OCI-LY1 (cell line): ENCODE results near the gene MAST4.

Source experiments
- EZH2 ChIP-seq: fragments of 200-600 bp; sonication (generic), shearing (Covaris generic); IDR thresholded peaks from 2 replicates; pipeline ENCODE4 v1.8.0; 2017; ENCODE audit warnings: borderline replicate concordance, mixed run types, mild to moderate bottlenecking, antibody characterized with exemption, low read length, moderate library complexity, mixed read lengths
- TF ChIP-seq, protein P1 (sequence below): fragments of 200-600 bp; sonication (generic), shearing (Covaris generic); IDR thresholded peaks from 2 replicates; pipeline ENCODE4 v1.5.1; 2017; ENCODE audit warnings: mild to moderate bottlenecking, antibody characterized with exemption, low read length, moderate library complexity, mixed read lengths

DNA sequence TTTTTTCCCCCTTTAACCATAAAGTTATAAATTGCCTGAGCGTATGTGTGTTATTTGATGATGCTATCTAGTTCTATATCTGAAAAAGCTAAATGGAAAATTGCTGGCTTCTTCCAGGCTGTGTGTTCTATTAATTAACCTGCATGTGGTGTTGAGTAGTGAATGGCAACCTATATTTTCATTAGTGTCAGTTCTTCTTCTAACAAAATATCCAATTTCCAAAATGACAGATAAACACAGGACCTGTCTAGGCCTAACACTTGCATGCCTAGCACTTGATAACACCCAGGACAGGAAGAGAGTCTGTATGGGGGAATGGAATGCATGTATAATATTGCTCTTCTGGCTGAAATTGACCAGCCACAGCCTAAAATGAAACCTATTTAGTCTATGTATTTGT is 508.7 kb downstream of the MAST4 start:
- TF ChIP-seq, protein P1, sequence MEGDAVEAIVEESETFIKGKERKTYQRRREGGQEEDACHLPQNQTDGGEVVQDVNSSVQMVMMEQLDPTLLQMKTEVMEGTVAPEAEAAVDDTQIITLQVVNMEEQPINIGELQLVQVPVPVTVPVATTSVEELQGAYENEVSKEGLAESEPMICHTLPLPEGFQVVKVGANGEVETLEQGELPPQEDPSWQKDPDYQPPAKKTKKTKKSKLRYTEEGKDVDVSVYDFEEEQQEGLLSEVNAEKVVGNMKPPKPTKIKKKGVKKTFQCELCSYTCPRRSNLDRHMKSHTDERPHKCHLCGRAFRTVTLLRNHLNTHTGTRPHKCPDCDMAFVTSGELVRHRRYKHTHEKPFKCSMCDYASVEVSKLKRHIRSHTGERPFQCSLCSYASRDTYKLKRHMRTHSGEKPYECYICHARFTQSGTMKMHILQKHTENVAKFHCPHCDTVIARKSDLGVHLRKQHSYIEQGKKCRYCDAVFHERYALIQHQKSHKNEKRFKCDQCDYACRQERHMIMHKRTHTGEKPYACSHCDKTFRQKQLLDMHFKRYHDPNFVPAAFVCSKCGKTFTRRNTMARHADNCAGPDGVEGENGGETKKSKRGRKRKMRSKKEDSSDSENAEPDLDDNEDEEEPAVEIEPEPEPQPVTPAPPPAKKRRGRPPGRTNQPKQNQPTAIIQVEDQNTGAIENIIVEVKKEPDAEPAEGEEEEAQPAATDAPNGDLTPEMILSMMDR: no peak
- TF ChIP-seq EZH2: no peak
